ENCODE data around the gene KRT73.

DNA sequence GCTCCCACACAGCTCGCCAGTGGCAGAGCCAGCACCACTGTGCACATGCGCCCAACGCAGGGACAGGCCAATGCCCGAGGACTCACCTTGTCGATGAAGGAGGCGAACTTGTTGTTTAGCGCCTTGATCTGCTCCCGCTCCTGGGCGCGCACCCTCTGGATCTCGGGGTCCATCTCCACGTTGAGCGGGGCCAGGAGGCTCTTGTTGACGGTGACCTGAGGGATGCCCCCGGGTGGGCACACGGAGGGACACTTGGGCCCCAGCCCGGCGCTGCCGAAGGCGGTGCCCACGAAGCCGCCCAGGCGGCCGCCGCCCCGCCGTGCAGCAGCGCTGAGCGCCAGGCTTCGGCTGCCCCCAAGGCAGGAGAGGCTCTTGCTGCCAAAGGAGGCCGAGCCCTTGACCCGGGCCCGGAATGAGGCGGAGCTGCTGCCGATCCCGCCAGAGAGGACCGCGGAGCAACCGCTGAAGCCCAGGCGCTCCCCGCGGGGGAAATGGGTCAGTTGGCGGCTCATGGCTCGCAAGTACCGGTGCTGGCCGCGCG, 17.3 kb downstream of the KRT73 start, which contains the start of gene KRT72:
- TF ChIP-seq CTCF (conservative IDR thresholded peaks at IDR 0.05; ENCODE audit: low read depth in 2 of 2) (no peak), POLR2AphosphoS5 (IDR thresholded peaks at IDR 0.05; ENCODE audit: low read depth) (no peak), EZH2 (IDR thresholded peaks at IDR 0.05; ENCODE audit: low read depth, unreplicated experiment) (no peak), EZH2phosphoT487 (IDR thresholded peaks at IDR 0.05; ENCODE audit: unreplicated experiment) (no peak), CREB1 (CRISPR knock-in tag; IDR thresholded peaks at IDR 0.05; ENCODE audit: low read depth) (no peak), STAT1 (IDR thresholded peaks at IDR 0.05; ENCODE audit: unreplicated experiment) (no peak), ZNF331 (CRISPR knock-in tag; IDR thresholded peaks at IDR 0.05; ENCODE audit: low read depth) (no peak), ZNF114 (CRISPR knock-in tag; IDR thresholded peaks at IDR 0.05) (no peak)
- TF ChIP-seq, protein P1, sequence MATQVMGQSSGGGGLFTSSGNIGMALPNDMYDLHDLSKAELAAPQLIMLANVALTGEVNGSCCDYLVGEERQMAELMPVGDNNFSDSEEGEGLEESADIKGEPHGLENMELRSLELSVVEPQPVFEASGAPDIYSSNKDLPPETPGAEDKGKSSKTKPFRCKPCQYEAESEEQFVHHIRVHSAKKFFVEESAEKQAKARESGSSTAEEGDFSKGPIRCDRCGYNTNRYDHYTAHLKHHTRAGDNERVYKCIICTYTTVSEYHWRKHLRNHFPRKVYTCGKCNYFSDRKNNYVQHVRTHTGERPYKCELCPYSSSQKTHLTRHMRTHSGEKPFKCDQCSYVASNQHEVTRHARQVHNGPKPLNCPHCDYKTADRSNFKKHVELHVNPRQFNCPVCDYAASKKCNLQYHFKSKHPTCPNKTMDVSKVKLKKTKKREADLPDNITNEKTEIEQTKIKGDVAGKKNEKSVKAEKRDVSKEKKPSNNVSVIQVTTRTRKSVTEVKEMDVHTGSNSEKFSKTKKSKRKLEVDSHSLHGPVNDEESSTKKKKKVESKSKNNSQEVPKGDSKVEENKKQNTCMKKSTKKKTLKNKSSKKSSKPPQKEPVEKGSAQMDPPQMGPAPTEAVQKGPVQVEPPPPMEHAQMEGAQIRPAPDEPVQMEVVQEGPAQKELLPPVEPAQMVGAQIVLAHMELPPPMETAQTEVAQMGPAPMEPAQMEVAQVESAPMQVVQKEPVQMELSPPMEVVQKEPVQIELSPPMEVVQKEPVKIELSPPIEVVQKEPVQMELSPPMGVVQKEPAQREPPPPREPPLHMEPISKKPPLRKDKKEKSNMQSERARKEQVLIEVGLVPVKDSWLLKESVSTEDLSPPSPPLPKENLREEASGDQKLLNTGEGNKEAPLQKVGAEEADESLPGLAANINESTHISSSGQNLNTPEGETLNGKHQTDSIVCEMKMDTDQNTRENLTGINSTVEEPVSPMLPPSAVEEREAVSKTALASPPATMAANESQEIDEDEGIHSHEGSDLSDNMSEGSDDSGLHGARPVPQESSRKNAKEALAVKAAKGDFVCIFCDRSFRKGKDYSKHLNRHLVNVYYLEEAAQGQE (IDR thresholded peaks at IDR 0.05; ENCODE audit: unreplicated experiment) = no peak

Data from GM23338 (cell line).